ENCODE data around the gene LMAN1L. TPM values are rescaled to one million over a fixed set of nuclear protein-coding genes. Genes with fewer than 3 reads are reported as not detected.

Gene LMAN1L
- total RNA-seq, 1 donor from 2014 or later, result not detected

- Mint-ChIP-seq H3K27ac (ENCODE audit: unreplicated experiment) (no peak overlapping the region), H3K9me3 (ENCODE audit: unreplicated experiment) (no peaks in the 10 kb centered on the region), H3K4me1 (ENCODE audit: unreplicated experiment) (peaks cover 5% of the 10 kb centered on the region), H3K36me3 (ENCODE audit: low read depth, unreplicated experiment) (peaks cover 9% of the 10 kb centered on the region), H3K27me3 (ENCODE audit: unreplicated experiment) (peaks cover 5% of the 10 kb centered on the region), H3K4me3 (ENCODE audit: unreplicated experiment) (no peak overlapping the region)
- DNase-seq (ENCODE audit: low spot score), result no peak
- TF ChIP-seq, protein P1, sequence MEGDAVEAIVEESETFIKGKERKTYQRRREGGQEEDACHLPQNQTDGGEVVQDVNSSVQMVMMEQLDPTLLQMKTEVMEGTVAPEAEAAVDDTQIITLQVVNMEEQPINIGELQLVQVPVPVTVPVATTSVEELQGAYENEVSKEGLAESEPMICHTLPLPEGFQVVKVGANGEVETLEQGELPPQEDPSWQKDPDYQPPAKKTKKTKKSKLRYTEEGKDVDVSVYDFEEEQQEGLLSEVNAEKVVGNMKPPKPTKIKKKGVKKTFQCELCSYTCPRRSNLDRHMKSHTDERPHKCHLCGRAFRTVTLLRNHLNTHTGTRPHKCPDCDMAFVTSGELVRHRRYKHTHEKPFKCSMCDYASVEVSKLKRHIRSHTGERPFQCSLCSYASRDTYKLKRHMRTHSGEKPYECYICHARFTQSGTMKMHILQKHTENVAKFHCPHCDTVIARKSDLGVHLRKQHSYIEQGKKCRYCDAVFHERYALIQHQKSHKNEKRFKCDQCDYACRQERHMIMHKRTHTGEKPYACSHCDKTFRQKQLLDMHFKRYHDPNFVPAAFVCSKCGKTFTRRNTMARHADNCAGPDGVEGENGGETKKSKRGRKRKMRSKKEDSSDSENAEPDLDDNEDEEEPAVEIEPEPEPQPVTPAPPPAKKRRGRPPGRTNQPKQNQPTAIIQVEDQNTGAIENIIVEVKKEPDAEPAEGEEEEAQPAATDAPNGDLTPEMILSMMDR (IDR thresholded peaks at IDR 0.05; ENCODE audit: unreplicated experiment), result no peak
Observed at GRCh38 chr15:74856537-74856936, 43.9 kb downstream of the LMAN1L start.

DNA sequence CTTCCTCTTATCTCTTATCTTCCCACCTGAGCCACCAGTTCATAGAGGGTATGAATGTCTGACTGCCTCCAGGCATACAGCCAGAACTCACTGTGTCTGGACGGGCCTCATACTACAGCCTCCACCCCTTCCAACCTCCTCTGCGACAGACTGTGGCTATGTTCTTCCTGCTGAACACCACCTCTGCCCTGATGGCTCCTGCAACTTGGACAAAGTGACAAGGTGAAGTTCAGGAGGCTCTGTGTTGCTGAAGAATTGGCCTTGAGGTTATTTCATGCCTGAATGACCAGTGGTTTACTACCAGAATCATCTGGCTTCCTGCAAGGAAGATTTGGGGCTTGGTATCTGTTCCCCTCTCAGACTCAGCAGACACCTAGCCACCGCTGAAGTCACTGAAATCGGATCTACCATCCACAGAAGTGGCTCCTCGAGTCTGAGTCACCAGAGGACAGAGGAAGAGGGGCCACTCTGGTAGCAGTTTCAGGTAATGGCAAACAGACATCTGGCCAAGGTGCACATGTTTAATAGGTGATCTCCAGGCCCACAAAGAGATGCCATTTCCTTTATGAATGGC is 44.5 kb downstream of the LMAN1L start:
- no peak for DNase-seq (ENCODE audit: low spot score)
- H3K36me3 Mint-ChIP-seq (ENCODE audit: low read depth, unreplicated experiment), result peaks cover 7% of the 10 kb centered on the region
- no peaks in the 10 kb centered on the region for H3K9me3 Mint-ChIP-seq (ENCODE audit: unreplicated experiment)
- H3K27me3 Mint-ChIP-seq (ENCODE audit: unreplicated experiment), result peaks cover 5% of the 10 kb centered on the region
- TF ChIP-seq, protein P1 (IDR thresholded peaks at IDR 0.05; ENCODE audit: unreplicated experiment), result no peak
- H3K4me1 Mint-ChIP-seq (ENCODE audit: unreplicated experiment), result peaks cover 5% of the 10 kb centered on the region
- no peak overlapping the region for H3K4me3 Mint-ChIP-seq (ENCODE audit: unreplicated experiment)
- no peak overlapping the region for H3K27ac Mint-ChIP-seq (ENCODE audit: unreplicated experiment)

DNA sequence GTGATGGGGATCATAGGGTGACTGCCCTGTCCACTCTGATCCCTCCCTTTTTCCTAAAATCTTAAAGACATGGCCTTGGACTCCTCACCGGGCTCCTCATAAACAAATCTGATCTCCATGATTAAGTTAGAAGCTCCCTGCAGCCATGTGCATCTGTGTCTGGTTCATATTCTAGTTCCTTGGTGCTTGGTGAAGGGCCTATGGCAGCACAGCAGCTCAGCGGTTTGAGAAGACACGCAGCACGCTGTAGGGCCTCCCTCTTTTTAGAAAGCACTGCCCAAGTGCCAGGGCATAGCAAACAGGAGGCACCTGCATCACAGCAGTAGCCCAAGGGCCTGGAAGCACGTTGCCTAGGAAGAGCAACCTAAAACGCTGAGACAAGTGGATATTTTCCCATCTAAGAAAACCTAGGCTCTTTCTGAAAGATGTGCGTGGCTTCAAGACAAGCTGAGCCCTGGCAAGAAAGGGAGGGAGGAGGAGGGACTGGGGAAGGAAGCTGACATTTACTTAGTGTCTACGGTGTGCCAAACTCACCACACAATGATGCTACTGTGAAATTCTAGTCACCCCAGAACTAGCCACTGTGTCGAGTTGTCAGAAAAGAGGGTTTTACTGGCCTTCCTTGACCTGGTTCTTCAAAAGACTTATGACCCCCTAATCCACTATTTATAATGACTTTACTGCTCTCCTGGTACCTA is 45.2 kb downstream of the LMAN1L start:
- H3K9me3 Mint-ChIP-seq (ENCODE audit: unreplicated experiment), result no peaks in the 10 kb centered on the region
- TF ChIP-seq, protein P1 (IDR thresholded peaks at IDR 0.05; ENCODE audit: unreplicated experiment), result no peak
- no peak overlapping the region for H3K27ac Mint-ChIP-seq (ENCODE audit: unreplicated experiment)
- no peak overlapping the region for H3K4me3 Mint-ChIP-seq (ENCODE audit: unreplicated experiment)
- peaks cover 5% of the 10 kb centered on the region for H3K27me3 Mint-ChIP-seq (ENCODE audit: unreplicated experiment)
- peaks cover 5% of the 10 kb centered on the region for H3K36me3 Mint-ChIP-seq (ENCODE audit: low read depth, unreplicated experiment)
- peaks cover 5% of the 10 kb centered on the region for H3K4me1 Mint-ChIP-seq (ENCODE audit: unreplicated experiment)
- DNase-seq (ENCODE audit: low spot score), result no peak

DNA sequence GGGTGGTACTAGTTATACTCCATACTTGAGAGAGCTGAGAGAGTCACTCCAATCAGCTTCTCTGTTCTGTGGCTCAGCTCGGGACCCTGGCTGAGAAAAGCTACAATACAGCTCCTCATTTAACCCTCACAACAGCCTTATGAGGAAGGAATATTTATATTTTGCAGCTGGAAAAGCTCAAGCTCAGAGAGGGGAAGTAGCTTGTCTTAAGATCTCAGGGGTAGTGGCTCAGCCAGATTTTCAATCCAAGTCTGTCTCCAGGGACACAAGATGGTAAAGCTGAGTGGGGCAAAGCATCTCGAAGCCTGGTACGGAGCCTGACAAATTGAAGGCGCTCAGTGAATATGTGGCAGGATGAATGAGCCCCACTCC is 45.7 kb downstream of the LMAN1L start:
- no peaks in the 10 kb centered on the region for H3K9me3 Mint-ChIP-seq (ENCODE audit: unreplicated experiment)
- peaks cover 5% of the 10 kb centered on the region for H3K4me1 Mint-ChIP-seq (ENCODE audit: unreplicated experiment)
- no peak overlapping the region for H3K4me3 Mint-ChIP-seq (ENCODE audit: unreplicated experiment)
- TF ChIP-seq, protein P1 (IDR thresholded peaks at IDR 0.05; ENCODE audit: unreplicated experiment), result no peak
- no peak for DNase-seq (ENCODE audit: low spot score)
- H3K27ac Mint-ChIP-seq (ENCODE audit: unreplicated experiment), result no peak overlapping the region
- peaks cover 5% of the 10 kb centered on the region for H3K27me3 Mint-ChIP-seq (ENCODE audit: unreplicated experiment)
- peaks cover 3% of the 10 kb centered on the region for H3K36me3 Mint-ChIP-seq (ENCODE audit: low read depth, unreplicated experiment)

Data from endothelial cell (in vitro differentiated cells).